Muscle layer of duodenum (tissue), 2 donors: ENCODE results near the gene CANX.

Experiments used
- H3K27ac ChIP-seq: one replicate; pipeline ENCODE4 v1.7.0; 2013; ENCODE audit warnings: mild to moderate bottlenecking, low read length
- H3K27me3 ChIP-seq: one replicate; pipeline ENCODE4 v1.7.0; 2013; ENCODE audit warnings: low read depth, mild to moderate bottlenecking, control low read depth, low read length
- H3K36me3 ChIP-seq, 2 donors: one replicate each; pipeline ENCODE4 v1.7.0; 2013; ENCODE audit warnings: low read length in 2 of 2, control low read depth in 1 of 2, mild to moderate bottlenecking in 1 of 2; ENCODE audit not compliant: insufficient read depth in 2 of 2, control insufficient read depth in 1 of 2
- H3K4me1 ChIP-seq, 2 donors: one replicate each; pipeline ENCODE4 v1.7.0; 2013; ENCODE audit warnings: low read length in 2 of 2, mild to moderate bottlenecking in 2 of 2, control low read depth in 1 of 2, moderate library complexity in 1 of 2; ENCODE audit not compliant: insufficient read depth in 2 of 2, control insufficient read depth in 1 of 2
- H3K4me3 ChIP-seq, 2 donors: one replicate each; pipeline ENCODE4 v1.7.0; 2013; ENCODE audit warnings: low read length in 2 of 2, low read depth in 1 of 2, mild to moderate bottlenecking in 1 of 2
- H3K9me3 ChIP-seq, 2 donors: one replicate each; pipeline ENCODE4 v1.7.0; 2013; ENCODE audit warnings: low read length in 2 of 2, control low read depth in 1 of 2, mild to moderate bottlenecking in 1 of 2; ENCODE audit not compliant: control insufficient read depth in 1 of 2
- donor health status: healthy.

CANX gene

DNA sequence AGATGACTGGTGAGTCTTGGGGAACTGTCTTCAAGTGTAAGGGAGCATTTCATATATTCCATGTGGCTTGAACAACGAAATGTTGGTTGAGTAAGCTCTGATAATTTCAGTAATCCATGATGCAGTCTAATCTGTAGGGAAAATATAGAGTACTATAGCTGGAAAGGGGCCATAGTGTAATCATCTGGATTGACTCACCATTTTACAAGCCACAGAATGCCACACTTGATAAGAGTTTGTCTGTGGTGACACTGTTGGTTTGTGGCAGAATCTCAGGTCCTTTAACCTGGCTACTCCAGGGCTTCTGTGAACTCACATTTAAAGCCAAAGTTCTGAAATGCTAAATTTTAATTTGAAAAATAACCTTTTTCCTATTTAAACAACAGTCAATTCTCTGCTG, 17.5 kb downstream of the CANX start:
- peaks cover 33 to 76% of the 10 kb centered on the region in 2 donors for H3K36me3 ChIP-seq
- H3K27me3 ChIP-seq = no peaks in the 10 kb centered on the region
- H3K4me1 ChIP-seq = no peaks in the 10 kb centered on the region
- no peaks in the 10 kb centered on the region for H3K9me3 ChIP-seq
- H3K27ac ChIP-seq = no peak overlapping the region
- no peak overlapping the region for H3K4me3 ChIP-seq

DNA sequence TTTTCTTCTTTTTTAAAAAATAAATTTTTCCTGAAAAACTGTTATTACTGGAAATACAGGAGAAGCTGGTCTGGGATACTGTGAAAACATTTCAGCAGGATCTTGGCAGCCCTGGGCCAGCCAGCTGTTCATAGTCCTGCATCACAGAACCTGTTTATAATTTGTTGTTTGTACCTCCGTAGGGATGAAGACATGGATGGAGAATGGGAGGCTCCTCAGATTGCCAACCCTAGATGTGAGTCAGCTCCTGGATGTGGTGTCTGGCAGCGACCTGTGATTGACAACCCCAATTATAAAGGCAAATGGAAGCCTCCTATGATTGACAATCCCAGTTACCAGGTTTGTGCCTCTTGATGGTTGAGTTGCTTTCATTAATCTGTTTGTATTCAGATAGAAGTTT, 21.5 kb downstream of the CANX start:
- Histone ChIP-seq H3K4me3 (no peak overlapping the region), H3K27ac (no peak overlapping the region), H3K36me3 (peaks cover 61 to 89% of the 10 kb centered on the region in 2 donors), H3K27me3 (no peaks in the 10 kb centered on the region), H3K9me3 (no peaks in the 10 kb centered on the region), H3K4me1 (no peaks in the 10 kb centered on the region)

- H3K4me3 ChIP-seq = no peak overlapping the region
- H3K27ac ChIP-seq = no peak overlapping the region
- no peaks in the 10 kb centered on the region for H3K27me3 ChIP-seq
- no peaks in the 10 kb centered on the region for H3K4me1 ChIP-seq
- no peaks in the 10 kb centered on the region for H3K9me3 ChIP-seq
- H3K36me3 ChIP-seq = peaks cover 64 to 81% of the 10 kb centered on the region in 2 donors
Measured at GRCh38 chr5:179724163-179724562, 25.4 kb downstream of the CANX start.

- H3K36me3 ChIP-seq = peaks cover 75% of the 10 kb centered on the region in 2 donors
- no peak overlapping the region for H3K27ac ChIP-seq
- H3K4me1 ChIP-seq = peaks cover 0 to 8% of the 10 kb centered on the region in 2 donors
- no peaks in the 10 kb centered on the region for H3K27me3 ChIP-seq
- H3K4me3 ChIP-seq = no peak overlapping the region
- no peaks in the 10 kb centered on the region for H3K9me3 ChIP-seq
Measured at GRCh38 chr5:179727106-179727505, 28.3 kb downstream of the CANX start.

DNA sequence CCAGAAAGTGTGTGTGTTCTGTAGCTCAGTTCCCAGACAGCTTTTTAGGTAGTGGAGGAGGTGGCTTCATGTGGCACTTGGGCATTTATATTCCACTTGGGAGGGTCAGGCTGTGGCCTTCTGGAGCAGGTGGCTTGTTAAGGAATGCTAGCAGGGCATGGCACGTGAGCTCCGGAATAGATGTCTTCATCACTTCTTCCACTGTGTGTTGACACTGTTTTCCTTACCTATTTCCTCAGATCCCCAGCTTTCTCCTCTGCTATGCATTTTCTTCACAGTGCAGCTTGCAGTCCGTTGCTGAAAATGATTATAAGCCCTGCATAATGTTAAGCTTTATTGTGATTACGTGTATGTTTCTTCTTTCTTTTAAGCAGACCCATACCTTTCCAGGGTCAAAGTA, 30.5 kb downstream of the CANX start:
- Histone ChIP-seq H3K9me3 (no peaks in the 10 kb centered on the region), H3K27me3 (no peaks in the 10 kb centered on the region), H3K4me3 (no peak overlapping the region), H3K36me3 (peaks cover 53% of the 10 kb centered on the region in 2 donors), H3K4me1 (peaks cover 3 to 16% of the 10 kb centered on the region in 2 donors), H3K27ac (no peak overlapping the region)

- no peaks in the 10 kb centered on the region for H3K27me3 ChIP-seq
- H3K4me1 ChIP-seq = peaks cover 5 to 20% of the 10 kb centered on the region in 2 donors
- no peaks in the 10 kb centered on the region for H3K9me3 ChIP-seq
- H3K4me3 ChIP-seq = no peak overlapping the region
- H3K27ac ChIP-seq = no peak overlapping the region
- H3K36me3 ChIP-seq = peaks cover 49% of the 10 kb centered on the region in 2 donors
Measured at GRCh38 chr5:179729727-179730126, 31.0 kb downstream of the CANX start.

DNA sequence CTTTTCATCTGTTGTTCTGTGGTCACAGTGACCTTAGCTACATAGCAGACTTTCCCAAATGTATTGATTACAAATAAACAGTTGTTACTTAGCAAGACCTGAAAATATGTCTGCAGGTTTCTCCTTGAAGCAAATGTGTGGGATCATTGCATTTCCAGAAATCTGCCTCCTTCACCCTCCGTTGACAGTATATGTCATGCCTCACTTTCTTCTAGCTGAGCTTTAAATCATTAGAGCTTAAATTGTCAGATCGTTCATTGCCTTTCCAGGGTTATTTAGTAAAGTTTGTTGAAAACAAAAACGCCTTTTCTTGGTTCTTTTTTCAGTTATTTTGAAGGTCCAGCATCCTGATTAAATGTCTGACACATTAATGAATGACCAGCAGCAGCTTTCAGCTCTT, 31.6 kb downstream of the CANX start:
- Histone ChIP-seq H3K4me3 (no peak overlapping the region), H3K27me3 (no peaks in the 10 kb centered on the region), H3K4me1 (peaks cover 5 to 24% of the 10 kb centered on the region in 2 donors), H3K36me3 (peaks cover 44 to 47% of the 10 kb centered on the region in 2 donors), H3K9me3 (no peaks in the 10 kb centered on the region), H3K27ac (no peak overlapping the region)

DNA sequence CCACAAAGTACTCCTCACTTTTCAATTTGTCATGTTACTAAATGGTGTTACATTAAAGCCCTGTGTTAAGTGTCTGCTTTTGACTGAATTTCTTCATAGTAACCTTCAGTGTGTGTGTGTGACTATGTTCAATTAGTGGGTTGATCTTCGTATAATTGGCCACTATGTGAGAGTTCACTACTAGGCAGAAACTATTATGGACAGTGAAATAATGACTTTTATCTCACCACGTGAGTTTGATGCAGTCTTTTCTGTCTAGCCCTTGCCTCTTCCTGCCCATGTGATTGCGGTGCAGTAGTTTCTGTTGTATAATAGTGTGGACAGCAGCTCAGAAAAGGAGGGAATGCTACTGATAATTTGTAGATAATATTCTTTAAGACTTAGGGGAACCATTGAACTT, 32.1 kb downstream of the CANX start:
- Histone ChIP-seq H3K4me3 (no peak overlapping the region), H3K9me3 (no peaks in the 10 kb centered on the region), H3K36me3 (peaks cover 44 to 47% of the 10 kb centered on the region in 2 donors), H3K4me1 (peaks cover 5 to 27% of the 10 kb centered on the region in 2 donors), H3K27ac (peak overlapping the region; percentile 34), H3K27me3 (no peaks in the 10 kb centered on the region)

- H3K27ac ChIP-seq = peak overlapping the region; percentile 34
- H3K36me3 ChIP-seq = peaks cover 39 to 43% of the 10 kb centered on the region in 2 donors
- H3K27me3 ChIP-seq = no peaks in the 10 kb centered on the region
- peaks cover 5 to 37% of the 10 kb centered on the region in 2 donors for H3K4me1 ChIP-seq
- H3K4me3 ChIP-seq = peak overlapping the region; percentile 26 to 86
- no peaks in the 10 kb centered on the region for H3K9me3 ChIP-seq
Measured at GRCh38 chr5:179731791-179732411, 33.1 kb downstream of the CANX start.

DNA sequence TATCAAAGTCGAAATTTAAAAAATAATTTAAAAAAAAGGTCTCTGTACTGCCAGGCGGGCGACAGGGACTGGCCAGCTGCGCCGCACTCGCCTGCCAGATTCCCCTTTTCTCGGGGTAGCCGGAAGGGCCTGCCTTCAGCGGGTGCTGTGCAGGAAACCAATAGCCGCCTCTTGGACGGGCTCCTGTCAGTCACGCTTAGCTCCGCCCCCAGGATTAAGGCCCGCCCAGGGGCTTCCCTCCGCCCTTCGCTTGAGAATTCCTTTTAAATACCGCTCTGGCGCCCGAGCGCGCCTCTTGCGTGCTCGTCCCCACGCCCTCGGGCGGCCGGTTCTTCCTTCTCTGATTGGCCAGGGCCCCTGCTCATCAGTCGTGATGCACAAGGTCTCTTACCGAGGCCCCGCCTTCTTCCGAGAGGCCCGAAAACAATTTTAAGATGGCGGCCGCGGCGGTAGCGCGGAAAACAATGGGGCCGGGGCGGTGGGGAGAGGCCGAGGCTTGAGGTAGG, 33.7 kb downstream of the CANX start, which contains the start of gene MAML1:
TSS of gene MAML1 (plus strand) at position 411 of the 506 bp plus-strand sequence. CDS start 291 bp downstream, outside the sequence.
- H3K27ac ChIP-seq = peak within 1 kb of the TSS; percentile 72
- peaks cover 33 to 37% of the 10 kb centered on the region in 2 donors for H3K36me3 ChIP-seq
- peaks cover 5 to 38% of the 10 kb centered on the region in 2 donors for H3K4me1 ChIP-seq
- no peaks in the 10 kb centered on the region for H3K27me3 ChIP-seq
- H3K9me3 ChIP-seq = no peaks in the 10 kb centered on the region
- H3K4me3 ChIP-seq = peak within 1 kb of the TSS; percentile 74 to 86

GRCh38 chr5:179732918-179733771, 34.4 kb downstream of the CANX start:
- peaks cover 26 to 33% of the 10 kb centered on the region in 2 donors for H3K36me3 ChIP-seq
- H3K27me3 ChIP-seq = no peaks in the 10 kb centered on the region
- no peaks in the 10 kb centered on the region for H3K9me3 ChIP-seq
- H3K27ac ChIP-seq = peak overlapping the region; percentile 72
- peak overlapping the region; percentile 74 to 86 for H3K4me3 ChIP-seq
- H3K4me1 ChIP-seq = peaks cover 5 to 45% of the 10 kb centered on the region in 2 donors
